A549 (cell line): ENCODE measurements around the gene HEXIM1. TPM values are rescaled to one million over a fixed set of nuclear protein-coding genes. Genes with fewer than 3 reads are reported as not detected.

Source experiments
- ATAC-seq, 2 experiments: fragments of 200-7000 bp in 1 of 2; fragments of >200 bp in 1 of 2; cut with Nextera tagmentation in 1 of 2; cut with Tn5 transposase in 1 of 2; 3 replicates each; pipeline versions ENCODE4 v1.8.0 to v1.9.1; 2018 to 2020; ENCODE audit warnings: mild to moderate bottlenecking in 1 of 2, moderate library complexity in 1 of 2
- CTCF ChIA-PET: fragments of 300-600 bp; sonication (Branson Sonifier 250); formaldehyde crosslinking; extraction: SDS; loops from one replicate; lab custom pipeline; 2021; ENCODE audit warnings: antibody characterized with exemption, inconsistent platforms; lab: Yijun Ruan, JAX
- POLR2A ChIA-PET: fragments of 350-600 bp; formaldehyde crosslinking; extraction: SDS; loops from one replicate; lab custom pipeline; 2021; ENCODE audit warnings: antibody characterized with exemption, inconsistent platforms; lab: Yijun Ruan, JAX
- DNase-seq, 2 experiments: peaks; one replicate each; pipeline versions ENCODE4 v3.0.0 to v3.0.0-alpha.2; 2011 to 2016; ENCODE audit warnings: low read depth in 1 of 2, low spot score in 1 of 2
- FAIRE-seq: peaks from 2 replicates; lab custom pipeline; 2011; peaks lifted over from hg19 to GRCh38; lab: Jason Lieb, UNC
- H3K27ac ChIP-seq, 2 experiments: fragments of >200 bp; sonication (Bioruptor Twin); formaldehyde crosslinking; 3 replicates each; pipeline ENCODE4 v1.5.1; 2016 to 2017
- H3K4me1 ChIP-seq: fragments of >200 bp; sonication (Bioruptor Twin); formaldehyde crosslinking; 3 replicates; pipeline ENCODE4 v1.6.1; 2016
- H3K4me2 ChIP-seq: fragments of >200 bp; sonication (Bioruptor Twin); formaldehyde crosslinking; 3 replicates; pipeline ENCODE4 v1.6.1; 2016
- H3K4me3 ChIP-seq: fragments of >200 bp; sonication (Bioruptor Twin); formaldehyde crosslinking; 3 replicates; pipeline ENCODE4 v1.5.1; 2016
- H3K9me3 ChIP-seq: fragments of >200 bp; sonication (Bioruptor Twin); formaldehyde crosslinking; 3 replicates; pipeline ENCODE4 v1.6.1; 2016
- BCL3 ChIP-seq: fragments of >200 bp; sonication (Bioruptor Twin); formaldehyde crosslinking; IDR thresholded peaks from 3 replicates; pipeline ENCODE4 v1.6.1; 2016
- CBX8 ChIP-seq: fragments of 200-600 bp; sonication (generic); IDR thresholded peaks from 2 replicates; pipeline ENCODE4 v1.6.1; 2016
- CEBPB ChIP-seq, 2 experiments: fragments of >200 bp in 1 of 2; sonication (Bioruptor Twin) in 1 of 2; formaldehyde crosslinking in 1 of 2; IDR thresholded peaks; 2 replicates each; pipeline ENCODE4 v1.6.1; 2012 to 2016
- CHD2 ChIP-seq: fragments of 150-350 bp; IDR thresholded peaks from 2 replicates; pipeline ENCODE4 v1.6.1; 2014; ENCODE audit warnings: low read length; ENCODE audit not compliant: partially characterized antibody
- E2F6 ChIP-seq: IDR thresholded peaks from 2 replicates; pipeline ENCODE4 v1.6.1; 2012; ENCODE audit warnings: low read depth, borderline replicate concordance
- EHF ChIP-seq: fragments of 250-450 bp; sonication (Bioruptor Pico); IDR thresholded peaks from 2 replicates; pipeline ENCODE4 v1.5.0; 2020; ENCODE audit warnings: mild to moderate bottlenecking
- ELK1 ChIP-seq: fragments of 150-350 bp; IDR thresholded peaks from 2 replicates; pipeline ENCODE4 v1.6.1; 2014; ENCODE audit warnings: low read depth, mild to moderate bottlenecking, low read length
- FOSB ChIP-seq: fragments of 250-450 bp; sonication (Bioruptor Pico); IDR thresholded peaks from 2 replicates; pipeline ENCODE4 v1.5.0; 2020; ENCODE audit warnings: mild to moderate bottlenecking, moderate library complexity
- FOXS1 ChIP-seq: fragments of 250-450 bp; sonication (Bioruptor Pico); IDR thresholded peaks from 2 replicates; pipeline ENCODE4 v1.5.0; 2020; ENCODE audit warnings: mild to moderate bottlenecking, moderate library complexity
- GATA3 ChIP-seq: IDR thresholded peaks from 2 replicates; pipeline ENCODE4 v1.6.1; 2012; ENCODE audit warnings: borderline replicate concordance
- HDAC2 ChIP-seq: fragments of 200-600 bp; sonication (generic); IDR thresholded peaks from 2 replicates; pipeline ENCODE4 v1.6.1; 2016
- HEYL ChIP-seq: fragments of 250-450 bp; sonication (Bioruptor Pico); IDR thresholded peaks from 2 replicates; pipeline ENCODE4 v1.8.0; 2021; ENCODE audit warnings: mild to moderate bottlenecking, moderate library complexity
- HMGXB4 ChIP-seq: fragments of 250-450 bp; sonication (Bioruptor Pico); IDR thresholded peaks from 2 replicates; pipeline ENCODE4 v1.5.0; 2021; ENCODE audit warnings: mild to moderate bottlenecking, moderate library complexity, borderline replicate concordance
- HOXB13 ChIP-seq: fragments of 250-450 bp; sonication (Bioruptor Pico); IDR thresholded peaks from 2 replicates; pipeline ENCODE4 v1.5.0; 2020; ENCODE audit warnings: low read depth, mild to moderate bottlenecking, moderate library complexity
- HOXB5 ChIP-seq: fragments of 250-450 bp; sonication (Bioruptor Pico); IDR thresholded peaks from 2 replicates; pipeline ENCODE4 v1.5.0; 2020; ENCODE audit warnings: mild to moderate bottlenecking, moderate library complexity
- JUN ChIP-seq, 2 experiments: fragments of >200 bp; sonication (Bioruptor Twin); formaldehyde crosslinking; IDR thresholded peaks; 2 replicates in 1 of 2; 3 replicates in 1 of 2; pipeline ENCODE4 v1.6.1; 2016 to 2017
- JUNB ChIP-seq: fragments of >200 bp; sonication (Bioruptor Twin); formaldehyde crosslinking; IDR thresholded peaks from 2 replicates; pipeline ENCODE4 v1.6.1; 2016
- KDM1A ChIP-seq: fragments of 200-600 bp; sonication (generic); IDR thresholded peaks from 2 replicates; pipeline ENCODE4 v1.6.1; 2016; ENCODE audit warnings: low read depth, mild to moderate bottlenecking
- KDM5A ChIP-seq: fragments of 200-600 bp; sonication (generic); IDR thresholded peaks from 2 replicates; pipeline ENCODE4 v1.6.1; 2016; ENCODE audit warnings: antibody characterized with exemption, mild to moderate bottlenecking
- MYC ChIP-seq: IDR thresholded peaks from 2 replicates; pipeline ENCODE4 v1.6.1; 2012; ENCODE audit warnings: mild to moderate bottlenecking, inconsistent platforms, low read length, improper control_type of control experiment, borderline replicate concordance
- NFE2L2 ChIP-seq: fragments of 150-350 bp; conservative IDR thresholded peaks from 2 replicates; pipeline ENCODE4 v1.6.1; 2014; ENCODE audit warnings: low read length
- NR3C1 ChIP-seq: fragments of >200 bp; sonication (Bioruptor Twin); formaldehyde crosslinking; IDR thresholded peaks from 3 replicates; pipeline ENCODE4 v1.6.1; 2017
- PBX3 ChIP-seq: IDR thresholded peaks from 2 replicates; pipeline ENCODE4 v1.6.1; 2012
- PHF8 ChIP-seq: fragments of 200-600 bp; sonication (generic); IDR thresholded peaks from 2 replicates; pipeline ENCODE4 v1.6.1; 2016; ENCODE audit warnings: low read depth, mild to moderate bottlenecking, antibody characterized with exemption, moderate library complexity, borderline replicate concordance
- REST ChIP-seq: fragments of 200-600 bp; sonication (generic); IDR thresholded peaks from 2 replicates; pipeline ENCODE4 v1.6.1; 2016; ENCODE audit warnings: antibody characterized with exemption, mild to moderate bottlenecking, moderate library complexity
- RFX5 ChIP-seq: fragments of 450-650 bp; IDR thresholded peaks from 2 replicates; pipeline ENCODE4 v1.7.1; 2014; ENCODE audit warnings: antibody characterized with exemption, mild to moderate bottlenecking, moderate library complexity
- SMC3 ChIP-seq: fragments of >200 bp; sonication (Bioruptor Twin); formaldehyde crosslinking; IDR thresholded peaks from 3 replicates; pipeline ENCODE4 v1.6.1; 2018; ENCODE audit warnings: inconsistent platforms
- SREBF2 ChIP-seq: fragments of 450-650 bp; IDR thresholded peaks from 2 replicates; pipeline ENCODE4 v1.6.1; 2014; ENCODE audit warnings: mild to moderate bottlenecking, moderate library complexity
- USF2 ChIP-seq: fragments of 450-650 bp; IDR thresholded peaks from 2 replicates; pipeline ENCODE4 v1.6.1; 2014; ENCODE audit warnings: antibody characterized with exemption
- ZNF302 ChIP-seq: fragments of 250-450 bp; sonication (Bioruptor Pico); IDR thresholded peaks from 2 replicates; pipeline ENCODE4 v1.9.0; 2021; ENCODE audit warnings: inconsistent platforms, mild to moderate bottlenecking, moderate library complexity
- WGBS: methylation state at CpG from one replicate; pipeline ENCODE4 v1.1.6; 2017; ENCODE audit errors: missing lambda C conversion rate; 5-methylcytosine and 5-hydroxymethylcytosine counted together
- polyA plus RNA-seq, 4 experiments: library from polyadenylated mRNA; depleted of rRNA in 3 of 4; stranded (reverse); fragments of >200 nt; fragmentation: RNase III in 1 of 4; extraction: RNeasy Plus Mini Kit Qiagen cat#74134 plus additional on column Dnase treatment in 1 of 4; gene quantifications; 2 replicates in 3 of 4; 3 replicates in 1 of 4; pipeline ENCODE4 v1.2.3, GENCODE V29; 2011 to 2017

HEXIM1 gene
- polyA plus RNA-seq, 2 of the 4 experiments (the other 2 are of a cell fraction), result 54.0 to 143 TPM

GRCh38 chr17:45147581-45148182 lies 593 bp upstream of the HEXIM1 start:
- DNase-seq (peak; percentile 83 to 99), ATAC-seq (peak; percentile 35 to 50), FAIRE-seq (peak; percentile 77)
- ChIA-PET CTCF (interaction anchor here (0.7 to 43.5 kb wide), 9 partner anchors 15 to 278 kb away, joined by 3 to 2147 read pairs (median 10); partner anchors contain the start of genes ACBD4, FMNL1, HEXIM2 and PLCD3), POLR2A (interaction anchor here (0.6 to 7.5 kb wide), 46 partner anchors 8 to 662 kb away, joined by 3 to 404 read pairs (median 9); partner anchors contain the start of genes ACBD4, FMNL1, HEXIM2 and MAP3K14)
- peak overlapping the region; percentile 93 for H3K4me2 ChIP-seq
- H3K9me3 ChIP-seq, result no peaks in the 10 kb centered on the region
- H3K4me1 ChIP-seq, result peaks cover 25% of the 10 kb centered on the region
- under 1% methylated on average over 34 of the region's 38 CpGs for WGBS
- H3K27ac ChIP-seq, result peak overlapping the region; percentile 97 to 98
- peak overlapping the region; percentile 61 for H3K4me3 ChIP-seq
- TF ChIP-seq USF2 (no peak), HOXB5 (CRISPR knock-in tag) (peak; percentile 91; the same call in 1 of the 2 replicates), MYC (peak; percentile 86; the same call in 1 of the 2 replicates), CHD2 (peak; percentile 87), ELK1 (no peak), KDM5A (no peak), CBX8 (no peak), PHF8 (peak; percentile 15), HMGXB4 (CRISPR knock-in tag) (peak; percentile 99), CEBPB (IDR thresholded peaks at IDR 0.05) (peak in 1 of 2 experiments; percentile 70; a peak in 1 of 4 replicates), SMC3 (no peak), JUNB (no peak), E2F6 (0 out of 2 replicates have a peak, but pooled peaks have one; percentile 44), KDM1A (no peak), NFE2L2 (no peak), NR3C1 (no peak), EHF (CRISPR knock-in tag) (0 out of 2 replicates have a peak, but pooled peaks have one; percentile 73), HDAC2 (no peak; the same call in 1 of the 2 replicates), JUN (IDR thresholded peaks at IDR 0.05) (no peak), SREBF2 (no peak), FOSB (peak; percentile 97), GATA3 (peak; percentile 88), BCL3 (0 out of 3 replicates have a peak, but pooled peaks have one; percentile 2), RFX5 (no peak; the same call in 1 of the 2 replicates), REST (peak; percentile 16; the same call in 1 of the 2 replicates), PBX3 (peak; percentile 98), ZNF302 (no peak), HOXB13 (CRISPR knock-in tag) (peak; percentile 84; the same call in 1 of the 2 replicates), FOXS1 (CRISPR knock-in tag) (peak; percentile 92), HEYL (CRISPR knock-in tag) (no peak)
